ENCODE measurements around the gene SLC7A6. TPM values are rescaled to one million over a fixed set of nuclear protein-coding genes. Genes with fewer than 3 reads are reported as not detected.
A peak's percentile ranks its signal among the peaks of the same experiment; 100 is the strongest.

The SLC7A6 gene
- polyA plus RNA-seq, result 13.8 TPM

DNA sequence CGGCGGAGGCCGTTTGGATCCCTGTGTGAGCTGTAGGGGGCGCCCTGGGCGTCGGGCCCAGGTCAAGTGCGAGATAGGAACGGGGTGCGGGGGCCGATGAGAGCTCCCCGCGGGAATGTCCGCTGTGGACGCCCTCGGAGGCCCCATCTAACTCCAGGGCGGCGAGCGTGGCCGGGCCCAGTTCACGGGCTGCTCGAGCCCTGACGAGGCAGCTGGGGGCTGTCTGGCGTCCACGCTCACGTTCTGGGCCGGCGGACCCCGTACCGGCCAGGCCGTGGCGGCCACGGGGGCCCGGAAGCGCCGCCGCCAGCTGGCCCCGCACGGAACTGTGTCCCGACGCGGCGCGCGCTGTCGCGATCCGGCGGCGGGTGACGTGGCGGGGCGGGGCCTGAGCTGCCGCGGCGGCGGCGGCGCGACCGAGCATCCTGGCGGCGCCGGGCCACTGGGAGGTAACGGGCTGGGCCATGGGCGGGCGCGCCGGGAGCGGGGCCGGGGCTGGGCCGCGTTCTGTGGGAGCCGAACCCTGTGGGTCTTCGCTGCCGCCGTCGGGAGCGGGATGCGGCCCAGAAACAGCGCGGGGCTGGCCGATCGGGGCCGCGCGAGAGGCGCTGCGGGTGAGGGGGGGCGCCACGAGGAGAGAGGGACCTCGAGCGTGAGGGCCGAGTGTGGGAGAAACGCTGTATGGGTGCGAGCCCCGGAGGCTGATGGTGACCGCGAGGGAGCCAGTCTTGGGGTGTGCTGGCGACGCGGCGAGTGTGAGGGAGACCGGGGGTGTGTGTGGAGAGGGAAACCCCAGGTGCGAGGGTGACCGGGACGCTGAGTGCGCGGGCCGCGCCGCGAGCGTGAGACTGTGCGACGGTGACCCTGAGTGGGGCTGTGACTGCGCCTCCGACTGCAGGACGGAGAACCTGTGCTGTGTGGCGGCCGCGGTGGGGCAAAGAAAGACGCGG, at the start of gene SLC7A6:
Gene SLC7A6 (plus strand): TSS at position 399 of the 950 bp plus-strand sequence. CDS start 10,201 bp downstream, outside the sequence.
- Mint-ChIP-seq H3K36me3 (peaks cover 2% of the 10 kb centered on the region), H3K4me3 (peak within 1 kb of the TSS; percentile 94 to 99 (median 98)), H3K4me1 (peaks cover 27 to 36% (median 35%) of the 10 kb centered on the region in 3 donors), H3K27me3 (no peaks in the 10 kb centered on the region), H3K9me3 (no peaks in the 10 kb centered on the region), H3K27ac (peak within 1 kb of the TSS; percentile 96 to 98 (median 97))

DNA sequence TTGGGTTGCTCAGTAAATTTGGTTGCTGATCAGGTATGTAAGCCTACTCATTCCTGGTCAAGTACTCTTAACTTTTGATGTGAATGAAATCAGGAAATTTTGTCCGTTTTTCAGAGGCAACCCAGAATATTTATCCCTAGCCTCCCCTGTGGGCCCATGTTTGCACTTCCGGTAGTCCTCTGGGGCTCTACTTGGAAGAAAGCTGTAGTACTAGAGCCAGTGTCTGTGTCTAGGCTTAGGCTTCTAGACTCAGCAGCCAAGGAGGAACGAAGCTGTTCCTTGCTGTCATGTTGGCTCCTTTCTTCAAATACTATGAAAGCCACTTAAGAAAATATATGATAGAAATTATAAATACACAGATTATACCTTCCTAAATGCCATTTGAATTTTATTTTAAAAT, 49.6 kb upstream of the SLC7A6 start:
- H3K27me3 Mint-ChIP-seq, result no peaks in the 10 kb centered on the region
- H3K4me1 Mint-ChIP-seq, result peaks cover 9 to 10% (median 10%) of the 10 kb centered on the region in 3 donors
- no peaks in the 10 kb centered on the region for H3K9me3 Mint-ChIP-seq
- peak overlapping the region in 2 of 3 donors; percentile 8 to 87 for H3K27ac Mint-ChIP-seq
- no peak overlapping the region for H3K4me3 Mint-ChIP-seq
- peaks cover 1% of the 10 kb centered on the region for H3K36me3 Mint-ChIP-seq

DNA sequence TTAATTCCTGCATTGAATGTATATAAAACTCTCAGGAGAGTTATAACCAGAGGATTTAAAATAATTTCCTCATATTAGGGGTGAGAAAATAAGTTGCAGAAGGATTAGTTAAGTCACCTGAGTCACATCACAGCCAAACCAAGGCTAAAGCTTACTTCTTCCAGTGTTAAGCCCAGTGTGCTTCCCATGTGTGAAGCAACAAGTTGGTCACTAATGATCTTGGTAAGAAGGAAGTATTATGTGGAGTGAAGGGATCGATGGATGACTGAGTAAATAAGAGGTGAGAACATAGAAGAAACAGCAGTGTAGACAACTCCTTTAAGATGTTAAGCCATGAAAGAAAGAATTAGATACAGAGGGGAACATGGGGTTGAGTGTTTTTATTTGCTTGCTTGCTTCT, 49.0 kb upstream of the SLC7A6 start:
- no peaks in the 10 kb centered on the region for H3K9me3 Mint-ChIP-seq
- H3K27me3 Mint-ChIP-seq, result no peaks in the 10 kb centered on the region
- no peak overlapping the region for H3K4me3 Mint-ChIP-seq
- H3K4me1 Mint-ChIP-seq, result peaks cover 9 to 10% (median 10%) of the 10 kb centered on the region in 3 donors
- no peak overlapping the region for H3K27ac Mint-ChIP-seq
- peaks cover 1% of the 10 kb centered on the region for H3K36me3 Mint-ChIP-seq

DNA sequence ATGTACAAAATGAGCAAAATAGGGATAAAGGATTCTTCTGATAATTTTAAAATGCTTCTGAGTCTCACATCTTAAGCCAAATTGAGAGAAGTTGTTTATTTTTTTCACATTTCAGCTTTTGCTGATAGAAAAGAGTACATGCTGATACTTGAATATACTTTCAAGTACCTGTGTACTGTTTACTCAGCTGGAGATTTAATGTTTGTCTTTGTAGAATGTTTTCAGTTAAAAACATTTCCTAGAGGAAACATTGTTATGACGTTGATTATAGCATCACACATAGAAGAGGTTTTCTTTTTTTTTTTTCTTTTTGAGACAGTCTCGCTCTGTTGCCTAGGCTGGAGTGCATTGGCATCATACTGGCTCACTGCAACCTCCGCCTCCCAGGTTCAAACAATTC, 48.1 kb upstream of the SLC7A6 start:
- Mint-ChIP-seq H3K27me3 (no peaks in the 10 kb centered on the region), H3K9me3 (no peaks in the 10 kb centered on the region), H3K27ac (peak overlapping the region in 1 of 3 donors; percentile 76), H3K4me1 (peaks cover 6 to 10% (median 9%) of the 10 kb centered on the region in 3 donors), H3K4me3 (no peak overlapping the region), H3K36me3 (no peaks in the 10 kb centered on the region)

DNA sequence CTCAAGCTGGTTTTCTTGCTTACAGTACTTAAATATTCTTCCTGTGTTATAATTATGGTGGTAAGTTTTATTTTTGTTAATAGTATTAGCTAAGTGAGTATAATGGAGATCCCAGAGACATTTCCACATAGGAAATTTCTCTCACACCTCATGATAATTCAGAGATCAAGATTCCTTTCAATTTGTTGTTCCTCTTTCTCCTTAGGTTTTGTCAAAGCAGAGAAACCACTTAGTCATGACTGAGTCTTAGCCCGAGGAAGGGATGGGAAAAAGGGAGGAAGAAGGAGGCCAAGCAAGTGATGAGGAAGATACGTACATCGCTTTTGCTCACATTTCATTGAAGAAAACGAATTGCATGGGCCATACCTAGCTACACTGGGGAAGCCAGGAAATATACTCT, 46.8 kb upstream of the SLC7A6 start:
- Mint-ChIP-seq H3K4me1 (peaks cover 5 to 10% (median 6%) of the 10 kb centered on the region in 3 donors), H3K36me3 (no peaks in the 10 kb centered on the region), H3K27me3 (no peaks in the 10 kb centered on the region), H3K27ac (no peak overlapping the region), H3K9me3 (no peaks in the 10 kb centered on the region), H3K4me3 (no peak overlapping the region)

DNA sequence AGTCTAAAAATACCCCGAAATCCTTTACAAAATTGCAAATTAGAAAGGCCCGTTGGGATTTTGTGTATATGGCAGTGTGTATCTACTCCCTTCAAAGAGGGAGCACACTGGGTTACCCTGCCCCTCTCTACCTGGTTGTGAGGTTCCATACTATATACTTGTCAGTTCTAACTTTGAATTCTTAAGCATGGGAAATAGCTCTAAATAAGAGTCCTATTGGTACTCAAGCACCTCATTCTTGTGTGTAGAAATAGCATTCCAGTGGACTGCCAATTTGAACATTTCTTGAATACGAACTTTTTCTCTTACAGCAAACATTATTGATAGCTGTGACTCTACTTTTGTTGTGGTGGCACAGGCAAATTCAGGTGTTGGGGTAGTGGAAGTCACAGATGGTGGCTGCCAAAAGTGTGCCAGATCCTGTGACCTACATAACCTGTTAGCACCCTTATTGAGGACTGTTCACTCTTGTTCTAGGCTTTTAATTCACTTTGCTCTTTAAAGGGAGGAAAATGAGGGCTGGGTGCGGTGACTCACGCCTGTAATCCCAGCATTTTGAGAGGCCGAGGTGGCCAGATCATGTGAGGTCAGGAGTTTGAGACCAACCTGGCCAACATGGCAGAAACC, 44.5 kb upstream of the SLC7A6 start:
- Mint-ChIP-seq H3K4me3 (no peak overlapping the region), H3K9me3 (no peaks in the 10 kb centered on the region), H3K27me3 (no peaks in the 10 kb centered on the region), H3K36me3 (no peaks in the 10 kb centered on the region), H3K27ac (no peak overlapping the region), H3K4me1 (peaks cover 0 to 5% (median 4%) of the 10 kb centered on the region in 3 donors)

DNA sequence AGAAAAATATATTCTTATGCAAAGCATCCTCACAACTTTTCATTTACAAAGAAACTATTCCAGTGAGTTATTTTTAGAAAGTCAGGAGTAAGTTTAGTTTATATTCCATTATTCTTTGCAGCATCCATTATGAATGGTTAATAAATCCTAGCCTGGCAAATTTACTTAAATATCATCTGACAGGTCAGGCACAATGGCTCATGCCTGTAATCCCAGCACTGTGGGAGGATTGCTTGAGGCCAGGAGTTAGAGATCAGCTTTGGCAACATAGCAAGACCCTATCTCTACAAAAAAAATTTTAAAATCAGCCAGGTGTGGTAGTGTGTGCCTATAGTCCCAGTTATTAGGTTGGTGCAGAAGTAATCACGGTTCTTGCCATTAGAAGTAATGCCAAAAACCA, 41.3 kb upstream of the SLC7A6 start:
- H3K36me3 Mint-ChIP-seq, result no peaks in the 10 kb centered on the region
- H3K4me3 Mint-ChIP-seq, result no peak overlapping the region
- H3K27ac Mint-ChIP-seq, result no peak overlapping the region
- peaks cover 5 to 21% (median 20%) of the 10 kb centered on the region in 3 donors for H3K4me1 Mint-ChIP-seq
- H3K9me3 Mint-ChIP-seq, result no peaks in the 10 kb centered on the region
- H3K27me3 Mint-ChIP-seq, result no peaks in the 10 kb centered on the region

DNA sequence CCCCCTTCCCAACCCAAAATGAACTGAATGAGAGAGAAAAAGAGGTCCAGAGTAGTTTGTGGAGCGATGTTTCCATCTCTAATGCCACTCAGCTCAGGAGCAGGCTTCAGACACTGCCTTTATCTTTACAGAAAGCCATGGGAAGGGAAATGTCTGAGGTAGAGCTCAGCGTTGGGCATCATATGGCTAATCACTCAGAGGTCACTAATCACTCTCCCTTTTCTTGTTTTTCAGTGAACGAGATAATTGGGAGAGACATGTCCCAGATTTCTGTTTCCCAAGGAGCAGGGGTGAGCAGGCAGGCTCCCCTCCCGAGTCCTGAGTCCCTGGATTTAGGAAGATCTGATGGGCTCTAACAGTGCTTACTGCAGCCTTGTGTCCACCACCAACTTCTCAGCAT, 38.2 kb upstream of the SLC7A6 start:
- no peak overlapping the region for H3K4me3 Mint-ChIP-seq
- H3K9me3 Mint-ChIP-seq, result no peaks in the 10 kb centered on the region

DNA sequence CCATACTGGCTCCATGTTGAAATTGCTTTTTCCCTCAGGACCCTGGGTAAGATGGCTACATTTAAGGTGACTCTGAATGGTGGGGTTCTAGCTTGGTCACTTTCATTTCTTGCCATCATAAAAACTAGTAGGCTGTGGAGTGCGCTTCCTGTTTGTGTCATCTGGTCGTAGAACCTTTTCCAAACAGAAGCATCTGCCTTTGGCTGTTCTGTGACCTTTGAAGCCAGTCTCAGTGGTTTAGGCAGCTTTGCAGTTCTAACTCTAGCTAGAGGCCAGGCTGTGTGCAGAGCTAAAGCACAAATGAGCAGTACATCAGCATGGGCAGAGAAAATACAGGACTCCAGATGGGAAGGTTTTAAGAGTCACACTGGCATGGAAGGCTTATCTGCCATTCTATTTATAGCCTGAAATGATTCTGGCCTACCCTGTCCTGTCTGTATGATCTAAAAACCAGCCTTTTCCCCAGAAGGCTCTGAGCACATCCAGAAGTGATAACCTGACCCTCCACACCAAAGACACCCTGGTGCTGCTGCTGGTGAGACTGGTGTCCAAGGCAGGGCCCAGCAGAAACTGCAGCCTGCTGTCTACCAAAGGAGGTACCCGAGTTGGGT, 37.0 kb upstream of the SLC7A6 start:
- Mint-ChIP-seq H3K27me3 (no peaks in the 10 kb centered on the region), H3K4me1 (peaks cover 5 to 30% (median 24%) of the 10 kb centered on the region in 3 donors), H3K27ac (peak overlapping the region in 1 of 3 donors; percentile 85), H3K4me3 (no peak overlapping the region), H3K36me3 (no peaks in the 10 kb centered on the region), H3K9me3 (no peaks in the 10 kb centered on the region)

More for the DNA sequence above, 38.2 kb upstream of the SLC7A6 start:
- Mint-ChIP-seq H3K36me3 (no peaks in the 10 kb centered on the region), H3K4me1 (peaks cover 5 to 30% (median 24%) of the 10 kb centered on the region in 3 donors), H3K27me3 (no peaks in the 10 kb centered on the region), H3K27ac (no peak overlapping the region)

DNA sequence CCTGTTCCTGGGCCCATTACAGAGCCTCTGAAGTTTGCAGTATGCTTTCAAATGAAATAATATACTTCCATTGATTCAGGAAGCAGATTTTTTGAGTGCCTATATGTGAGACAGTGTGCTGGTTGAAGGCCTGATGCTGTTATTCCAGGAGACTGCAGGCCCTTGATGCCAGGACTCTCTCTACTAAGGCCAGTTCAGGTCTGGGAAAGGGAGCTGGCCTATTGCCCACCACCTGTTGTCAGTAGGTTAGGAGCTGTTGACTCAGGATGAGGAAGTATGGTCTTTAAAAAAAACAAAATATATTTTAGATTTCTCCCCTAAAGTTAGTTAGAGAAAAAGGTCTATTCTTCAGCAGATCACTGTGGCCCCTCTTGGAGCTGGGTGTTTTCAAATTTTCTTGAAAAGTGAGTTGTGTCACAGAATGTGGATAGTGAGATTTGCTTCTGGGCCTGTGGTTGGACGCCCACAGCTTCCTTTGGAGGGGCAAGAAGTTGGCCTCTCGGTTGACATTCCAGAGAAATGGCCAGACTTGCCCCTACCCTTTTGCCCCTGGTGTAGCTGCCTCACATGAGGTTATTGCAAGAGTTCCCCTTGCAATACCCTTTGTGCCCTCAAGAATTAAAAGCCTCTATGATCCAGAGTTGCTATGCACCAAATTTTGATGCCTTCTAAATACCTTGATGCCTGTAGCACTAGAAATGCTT, 36.3 kb upstream of the SLC7A6 start:
- H3K4me3 Mint-ChIP-seq, result peak overlapping the region in 1 of 4 donors; percentile 67
- peak overlapping the region in 1 of 3 donors; percentile 85 for H3K27ac Mint-ChIP-seq
- H3K9me3 Mint-ChIP-seq, result no peaks in the 10 kb centered on the region
- no peaks in the 10 kb centered on the region for H3K36me3 Mint-ChIP-seq
- no peaks in the 10 kb centered on the region for H3K27me3 Mint-ChIP-seq
- H3K4me1 Mint-ChIP-seq, result peaks cover 5 to 30% (median 24%) of the 10 kb centered on the region in 3 donors

DNA sequence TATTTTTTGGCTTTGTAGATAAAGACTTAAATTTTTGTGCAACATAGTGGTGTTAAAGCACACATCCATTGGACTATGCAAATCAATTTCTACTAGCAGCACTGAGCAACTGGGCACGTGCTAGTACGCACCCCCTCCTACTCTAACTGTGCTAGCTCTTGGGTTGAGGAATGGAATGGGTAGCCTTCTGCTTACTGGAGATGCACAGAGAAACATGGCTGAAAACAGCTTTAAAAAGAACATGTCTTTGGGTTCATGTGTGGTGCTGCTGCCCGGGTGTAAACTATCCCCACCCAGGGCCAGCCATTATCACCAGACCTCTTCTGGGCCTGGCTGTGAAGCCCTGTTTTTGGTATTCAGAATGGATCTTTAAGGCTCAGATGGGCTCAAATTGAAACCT, 35.7 kb upstream of the SLC7A6 start:
- H3K9me3 Mint-ChIP-seq, result no peaks in the 10 kb centered on the region
- no peaks in the 10 kb centered on the region for H3K27me3 Mint-ChIP-seq
- H3K27ac Mint-ChIP-seq, result peak overlapping the region in 1 of 3 donors; percentile 76
- no peaks in the 10 kb centered on the region for H3K36me3 Mint-ChIP-seq
- peaks cover 10 to 34% (median 24%) of the 10 kb centered on the region in 3 donors for H3K4me1 Mint-ChIP-seq
- no peak overlapping the region for H3K4me3 Mint-ChIP-seq

DNA sequence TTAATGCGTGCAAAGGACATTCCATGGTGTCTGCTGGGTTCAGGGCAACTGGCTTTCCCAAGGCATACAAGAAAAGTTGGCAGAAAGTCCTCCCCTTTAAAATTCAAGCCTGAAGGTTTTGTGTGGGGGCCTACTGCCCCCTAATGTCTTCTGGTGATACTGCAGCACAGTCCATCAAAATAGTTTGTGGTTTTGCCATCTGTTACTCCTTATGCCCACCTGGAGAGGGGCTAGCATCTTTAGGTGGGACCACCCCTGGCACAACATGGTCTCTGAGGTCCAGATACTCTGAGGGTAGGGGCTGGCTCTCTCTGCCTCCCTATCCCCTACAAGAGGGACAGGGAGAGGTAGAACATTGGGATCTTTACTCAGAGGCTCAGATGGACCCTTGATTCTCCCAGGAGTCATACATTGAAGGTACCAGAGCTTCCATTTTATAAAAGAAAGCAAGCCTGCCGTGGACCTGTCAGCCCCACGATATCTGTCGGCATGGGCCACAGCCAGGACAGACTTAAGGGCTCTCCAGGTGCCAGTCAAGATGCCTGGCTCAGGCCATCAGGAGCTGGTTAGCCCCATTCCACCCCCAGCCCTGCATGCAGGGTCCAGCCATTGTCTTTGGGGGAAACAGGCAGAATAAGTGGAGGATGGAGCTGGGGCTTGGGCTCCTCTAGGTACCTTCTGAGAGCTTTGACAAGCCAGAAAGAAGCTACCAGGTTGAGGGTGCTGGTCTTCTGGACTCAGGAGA, 34.7 kb upstream of the SLC7A6 start:
- Mint-ChIP-seq H3K27me3 (no peaks in the 10 kb centered on the region), H3K4me1 (peaks cover 12 to 36% (median 26%) of the 10 kb centered on the region in 3 donors), H3K4me3 (peak overlapping the region in 1 of 4 donors; percentile 67), H3K9me3 (no peaks in the 10 kb centered on the region), H3K36me3 (no peaks in the 10 kb centered on the region), H3K27ac (peak overlapping the region in 2 of 3 donors; percentile 23 to 80)

DNA sequence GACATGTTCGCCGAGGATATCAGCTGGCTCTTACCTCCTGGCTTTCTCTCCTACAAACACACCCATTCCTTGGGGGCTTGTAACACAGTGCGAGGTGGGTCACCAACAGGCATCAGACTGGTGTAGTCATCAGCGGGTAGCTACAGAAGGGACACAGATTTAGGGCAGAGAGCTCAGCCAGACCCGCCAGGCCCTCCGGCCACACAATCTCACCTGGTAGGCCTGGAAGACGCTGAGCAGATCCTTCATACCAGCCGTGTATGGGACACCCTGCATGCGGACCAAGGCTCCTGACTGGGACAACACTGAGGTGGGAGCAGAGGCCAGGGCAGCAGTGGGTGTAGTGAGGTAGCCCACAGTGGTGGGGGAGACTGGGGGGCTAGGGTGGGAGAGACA, 34.2 kb upstream of the SLC7A6 start:
- no peak overlapping the region for H3K4me3 Mint-ChIP-seq
- H3K27ac Mint-ChIP-seq, result no peak overlapping the region
- H3K4me1 Mint-ChIP-seq, result peaks cover 14 to 40% (median 28%) of the 10 kb centered on the region in 3 donors
- no peaks in the 10 kb centered on the region for H3K36me3 Mint-ChIP-seq
- H3K9me3 Mint-ChIP-seq, result no peaks in the 10 kb centered on the region
- H3K27me3 Mint-ChIP-seq, result no peaks in the 10 kb centered on the region

DNA sequence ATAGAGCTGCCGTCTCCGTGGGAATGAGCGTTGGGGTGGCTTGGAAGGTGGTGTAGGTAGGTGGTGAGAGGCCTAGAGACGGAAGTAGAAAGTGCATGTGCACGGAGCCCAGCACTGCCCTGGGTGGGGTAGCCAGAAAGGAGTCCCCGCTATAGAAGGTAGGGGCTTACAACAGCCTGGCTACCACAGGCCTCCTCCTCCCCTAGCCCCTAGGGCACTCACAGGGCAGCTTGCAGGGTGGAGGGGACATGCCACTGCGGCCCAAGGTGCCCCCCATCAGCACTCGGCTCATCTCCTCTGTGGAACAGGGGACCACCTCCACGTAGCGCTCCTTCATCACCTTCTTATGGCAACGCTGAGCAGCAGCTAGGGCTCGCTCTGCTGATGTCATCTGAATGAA, 33.4 kb upstream of the SLC7A6 start:
- H3K27ac Mint-ChIP-seq, result peak overlapping the region in 2 of 3 donors; percentile 25 to 75
- no peaks in the 10 kb centered on the region for H3K27me3 Mint-ChIP-seq
- H3K4me1 Mint-ChIP-seq, result peaks cover 14 to 33% (median 26%) of the 10 kb centered on the region in 3 donors
- H3K4me3 Mint-ChIP-seq, result no peak overlapping the region
- H3K9me3 Mint-ChIP-seq, result no peaks in the 10 kb centered on the region
- H3K36me3 Mint-ChIP-seq, result no peaks in the 10 kb centered on the region
